GM21529 (cell line): ENCODE data around the gene GRIK3.
"Not testable (repeated sequence)": the region's sequence is repeated elsewhere in the genome, so short reads cannot be mapped to it uniquely, and the experiment has no call there.

Experiments used
- ATAC-seq: cut with Tn5 transposase; IDR thresholded peaks from one replicate; pipeline ENCODE4 v1.9.1; 2021; ENCODE audit not compliant: unreplicated experiment

GRIK3 gene

DNA sequence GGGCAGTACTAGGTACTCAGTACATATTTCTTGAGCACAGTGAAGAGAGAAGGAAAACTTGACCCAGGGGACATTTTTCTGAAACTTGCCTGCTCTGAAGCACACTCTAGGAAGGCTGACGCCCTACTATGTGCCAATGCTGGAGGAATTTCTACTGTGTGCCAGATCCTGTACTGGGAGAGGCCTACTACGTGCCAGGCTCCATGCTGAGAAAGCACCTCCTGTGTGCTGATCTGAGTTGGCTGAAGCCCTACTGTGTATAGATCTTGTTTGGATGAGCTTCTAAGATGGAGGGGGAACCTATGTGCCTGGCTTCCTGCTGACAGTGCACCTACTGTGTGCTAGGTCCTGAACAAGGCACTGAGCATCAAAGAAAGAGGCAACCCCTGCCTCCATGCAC, 86.2 kb downstream of the GRIK3 start:
- no peak for ATAC-seq

- no peak for ATAC-seq
Measured at GRCh38 chr1:36947384-36947783, 86.9 kb downstream of the GRIK3 start.

GRCh38 chr1:36944883-36945282, 89.4 kb downstream of the GRIK3 start:
- ATAC-seq, result no peak

- ATAC-seq, result no peak
Measured at GRCh38 chr1:36942148-36942547, 92.2 kb downstream of the GRIK3 start.

DNA sequence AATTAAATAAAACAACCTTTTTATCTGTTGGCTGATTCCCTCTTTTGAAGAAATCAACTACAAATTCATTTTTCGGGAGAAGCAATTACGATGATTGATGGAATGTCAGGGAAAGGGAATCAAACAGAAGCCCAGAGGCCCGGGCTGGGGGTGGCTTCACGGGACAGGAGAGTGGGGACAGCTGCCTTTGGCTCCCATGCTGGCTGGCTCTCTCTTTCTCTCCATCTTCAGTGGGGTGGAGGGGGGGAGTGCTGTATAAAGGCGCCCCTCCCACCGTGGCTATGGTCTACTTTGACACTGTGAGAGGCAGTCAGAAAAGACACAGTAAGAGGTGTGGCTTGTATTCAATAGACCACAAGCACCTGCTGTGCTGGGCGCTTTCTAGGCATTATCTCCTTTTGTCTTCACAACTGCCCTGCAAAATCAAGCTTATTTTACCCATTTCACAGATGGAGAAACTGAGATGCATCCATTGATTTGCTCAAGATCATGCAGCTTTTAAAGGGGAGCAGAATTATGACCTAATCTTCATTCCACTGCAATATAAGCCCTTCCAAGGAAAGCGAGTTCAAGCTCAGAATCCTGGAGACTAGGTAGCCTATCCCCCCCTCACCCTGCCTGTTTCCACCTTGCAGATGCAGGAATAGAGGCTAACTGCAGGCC, 92.9 kb downstream of the GRIK3 start:
- ATAC-seq, result no peak

DNA sequence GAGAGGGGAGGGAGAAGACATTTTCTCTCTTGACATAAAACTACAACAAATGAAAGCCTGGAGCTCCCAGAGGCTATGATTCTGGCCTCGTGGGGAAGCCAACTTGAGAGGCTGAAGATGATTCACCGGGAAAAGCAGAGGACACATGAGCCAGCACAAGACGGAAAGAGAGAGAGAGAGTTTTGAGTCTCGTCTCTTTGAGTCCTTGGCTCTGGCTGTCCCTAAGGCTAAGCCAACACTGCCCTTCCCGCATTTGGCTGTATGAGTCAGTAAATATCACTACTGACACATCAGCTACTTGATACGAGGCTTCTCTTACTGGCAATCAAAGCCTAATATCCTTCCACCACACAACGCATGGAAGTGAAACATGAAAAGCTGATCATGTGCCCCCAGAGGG, 95.5 kb downstream of the GRIK3 start:
- ATAC-seq, result no peak

DNA sequence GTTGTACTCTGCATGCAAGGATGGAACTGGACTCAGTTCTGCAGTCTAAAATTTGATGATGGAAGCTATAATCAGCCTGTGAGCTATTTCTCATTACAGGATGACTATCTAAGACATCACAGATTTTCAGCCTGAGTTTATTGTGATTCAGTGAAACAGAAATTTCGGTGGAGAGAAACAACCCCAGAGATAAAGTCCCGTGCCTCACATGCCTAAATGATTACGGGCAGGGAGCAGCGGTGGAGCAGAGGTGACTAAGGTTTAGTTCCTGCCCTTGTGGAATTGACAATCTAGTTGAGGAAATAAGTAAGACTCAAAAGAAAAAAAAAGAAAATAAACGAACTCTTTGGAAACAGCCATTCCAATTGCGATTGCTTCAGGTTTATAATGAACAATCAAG, 96.9 kb downstream of the GRIK3 start:
- no peak for ATAC-seq

DNA sequence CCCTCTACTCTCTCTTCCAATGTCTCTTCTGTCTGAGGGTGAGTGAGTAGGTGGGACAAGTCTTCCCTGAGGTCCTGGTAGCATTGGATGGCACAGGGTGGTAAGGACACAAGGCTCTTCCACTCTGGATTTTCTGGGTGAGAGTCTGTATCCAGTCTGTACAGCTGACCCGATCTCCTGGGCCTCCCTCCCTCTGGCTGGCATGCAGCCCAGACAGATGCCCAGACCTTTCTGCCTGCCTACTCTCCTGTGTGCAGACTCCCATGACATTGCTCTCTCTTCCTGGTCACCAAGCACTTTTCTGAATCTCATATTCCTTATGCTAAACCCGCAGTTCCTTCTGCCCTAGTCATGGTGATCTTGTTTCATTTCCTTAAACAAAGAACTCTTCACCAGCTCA, 100.3 kb downstream of the GRIK3 start:
- ATAC-seq, result no peak

GRCh38 chr1:36927826-36928225, 106.5 kb downstream of the GRIK3 start:
- ATAC-seq, result no peak

DNA sequence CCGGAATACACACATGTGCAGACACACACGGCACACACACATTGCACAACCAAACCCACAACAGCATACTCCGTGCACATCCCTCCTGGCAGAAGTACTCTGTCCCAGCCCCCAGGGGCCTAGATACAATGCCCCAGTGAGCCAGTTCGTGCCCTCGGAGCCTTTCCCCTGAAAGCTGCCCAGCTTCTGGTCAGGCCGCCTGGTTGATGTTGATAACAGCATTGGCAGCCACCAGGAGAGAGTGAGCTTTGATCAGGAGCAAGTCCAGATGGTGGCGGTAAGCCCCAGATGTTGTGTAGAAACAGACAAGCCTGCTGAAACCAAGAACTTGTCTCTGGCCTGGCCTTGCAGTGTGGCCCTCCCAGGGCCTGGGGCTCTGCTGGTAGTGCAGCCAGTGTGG, 109.1 kb downstream of the GRIK3 start:
- no peak for ATAC-seq

DNA sequence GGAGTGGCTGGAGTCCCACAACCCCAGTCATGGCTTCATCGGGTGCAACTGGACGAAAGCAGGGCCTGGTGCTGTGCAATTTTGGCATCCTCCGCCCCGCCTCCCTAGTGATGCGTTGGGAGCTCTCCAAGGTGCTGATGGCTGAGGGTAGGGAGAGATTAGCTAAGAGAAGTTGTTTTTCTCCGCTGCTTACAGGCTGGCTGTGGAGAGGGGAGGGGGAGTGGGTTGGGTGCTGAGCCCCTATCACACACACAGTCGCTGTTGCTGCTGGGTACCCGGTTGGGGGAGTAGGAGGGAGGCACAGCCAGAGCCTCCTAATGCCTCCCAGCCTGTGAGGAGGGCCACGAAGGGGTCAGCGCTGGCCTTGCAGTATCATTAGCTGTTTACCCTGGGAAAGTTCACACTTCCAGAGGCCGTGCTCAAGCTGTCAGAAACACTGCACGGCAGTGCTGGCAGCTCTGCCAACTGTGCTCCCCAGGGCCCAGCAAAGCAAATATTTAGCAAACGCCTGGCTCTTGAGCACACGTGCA, 110.0 kb downstream of the GRIK3 start:
- ATAC-seq, result no peak

GRCh38 chr1:36922593-36923426, 111.5 kb downstream of the GRIK3 start:
- ATAC-seq, result no peak

GRCh38 chr1:36922071-36922470, 112.2 kb downstream of the GRIK3 start:
- ATAC-seq, result no peak

GRCh38 chr1:36920801-36921405, 113.4 kb downstream of the GRIK3 start:
- no peak for ATAC-seq

GRCh38 chr1:36920371-36920770, 113.9 kb downstream of the GRIK3 start:
- no peak for ATAC-seq

DNA sequence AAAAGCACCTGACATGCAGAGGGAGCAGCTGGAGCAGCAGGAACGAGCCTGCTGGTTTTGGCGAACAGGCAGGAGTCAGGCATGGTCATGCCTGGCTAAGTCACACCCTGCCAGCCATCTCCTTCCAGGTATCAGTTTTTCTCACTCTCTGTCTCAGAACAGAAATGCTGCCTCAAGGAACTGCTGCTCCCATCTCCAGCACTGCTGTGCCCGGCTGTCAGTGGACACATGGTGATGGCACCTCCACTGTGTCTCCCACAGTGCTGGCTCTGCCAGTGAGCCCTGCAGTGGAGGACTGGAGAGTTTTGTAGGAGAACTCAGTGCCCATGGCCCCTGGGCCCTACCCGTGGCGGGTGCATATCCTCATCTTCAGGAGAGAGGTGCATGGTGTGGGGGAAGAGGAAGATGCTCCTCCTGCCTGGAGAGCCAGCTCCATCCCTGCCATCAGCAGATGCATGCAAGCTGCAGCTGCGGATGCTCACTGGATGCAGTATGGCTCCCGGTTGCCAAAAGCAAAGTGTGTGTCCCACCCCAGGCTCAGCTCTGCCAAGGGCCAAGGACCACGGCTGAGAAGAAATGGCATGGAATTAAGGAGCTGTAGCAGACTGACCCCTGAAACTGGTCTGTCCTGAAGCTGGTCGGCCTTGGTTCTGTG, 114.7 kb downstream of the GRIK3 start:
- no peak for ATAC-seq

DNA sequence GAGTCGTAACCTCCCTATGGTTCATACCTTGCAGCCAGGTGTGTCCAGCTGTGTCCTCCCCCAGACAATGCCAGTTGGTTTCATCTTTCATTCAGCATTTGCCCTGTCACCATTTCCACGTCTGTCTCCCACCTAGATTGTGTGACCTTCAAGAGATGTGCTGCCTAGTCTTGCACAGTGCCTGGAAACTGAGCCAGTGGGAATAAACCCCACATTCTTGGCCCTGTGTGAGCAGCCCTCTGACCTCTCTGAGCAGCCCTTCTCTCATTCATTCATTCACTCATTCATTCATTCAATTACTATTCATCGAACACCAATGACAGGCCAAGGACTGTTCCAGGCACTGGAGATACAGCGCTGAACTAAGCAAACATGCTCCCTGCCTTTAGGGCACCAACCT, 115.7 kb downstream of the GRIK3 start:
- ATAC-seq, result no peak

GRCh38 chr1:36916542-36916941, 117.8 kb downstream of the GRIK3 start:
- ATAC-seq, result not testable (repeated sequence)

DNA sequence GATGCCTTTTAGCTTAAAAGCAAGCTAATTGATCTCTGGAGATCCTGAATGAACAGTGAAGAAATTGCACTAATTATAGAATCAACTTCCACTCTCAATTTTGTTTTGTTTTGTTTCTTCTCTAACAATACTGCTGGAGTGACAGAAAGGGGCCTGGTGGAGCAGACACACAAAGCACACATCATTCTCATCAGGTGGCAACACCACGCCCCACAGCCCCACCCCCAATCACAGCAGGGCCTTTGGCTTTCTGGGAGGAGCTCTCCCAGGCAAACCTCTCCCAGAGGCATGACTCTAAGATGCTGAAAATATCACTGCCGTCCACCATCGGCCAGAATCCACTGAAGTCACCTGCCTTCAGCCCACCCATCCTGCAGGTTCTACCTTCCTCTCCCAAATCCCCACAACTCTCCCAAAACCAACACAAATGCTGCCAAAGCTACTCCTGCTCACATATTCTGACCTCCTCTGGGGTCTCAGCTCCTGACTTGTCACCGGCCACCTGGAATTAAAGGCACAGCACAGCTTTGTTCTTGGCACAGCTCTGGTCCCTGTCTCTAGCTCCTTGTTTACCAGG, 120.7 kb downstream of the GRIK3 start:
- ATAC-seq, result no peak

- ATAC-seq, result no peak
Measured at GRCh38 chr1:36913016-36913415, 121.3 kb downstream of the GRIK3 start.

DNA sequence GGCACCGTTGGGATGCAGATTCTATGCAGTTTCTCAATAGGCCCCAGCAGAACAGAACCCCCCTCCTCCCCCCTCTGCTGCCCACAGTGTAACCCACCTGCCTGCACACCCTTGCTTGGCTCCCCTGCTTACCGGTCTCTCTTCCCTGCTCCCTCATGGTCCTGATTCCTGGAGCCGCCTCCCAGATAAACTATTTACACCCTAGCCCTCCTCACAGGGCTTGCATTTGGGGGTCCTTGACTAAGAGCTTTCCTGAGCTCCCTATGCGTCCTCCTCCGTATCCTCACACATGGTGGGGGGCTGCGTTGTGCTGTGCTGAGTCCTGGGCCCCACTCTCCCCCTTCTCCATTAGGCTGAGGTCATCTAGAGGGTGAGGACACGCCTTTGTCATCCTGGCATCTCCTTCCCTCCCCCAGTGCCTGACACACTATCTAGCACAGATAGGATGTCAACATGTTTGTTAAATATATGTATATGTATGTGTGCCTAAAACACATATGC, 121.9 kb downstream of the GRIK3 start:
- ATAC-seq, result no peak
